HepG2 (cell line): Measurements from ENCODE around the gene SRXN1. TPM values are rescaled to one million over a fixed set of nuclear protein-coding genes. Genes with fewer than 3 reads are reported as not detected.
A peak's percentile ranks its signal among the peaks of the same experiment; 100 is the strongest.

Experiments used
- ATAC-seq: fragments of 200-7000 bp; cut with Tn5 transposase; 3 replicates; pipeline ENCODE4 v1.9.1; 2020; ENCODE audit warnings: mild to moderate bottlenecking, moderate library complexity
- BruUV-seq: library from RNA; stranded (reverse); fragments of 400-500 nt; replicated peaks from 2 replicates; lab custom pipeline; 2021; lab: Mats Ljungman, UMichigan
- CTCF ChIA-PET: fragments of 300-600 bp; formaldehyde crosslinking; extraction: SDS; loops from one replicate; lab custom pipeline; 2021; ENCODE audit warnings: low total read pairs, inconsistent platforms, low intra/inter-chr PET ratio; lab: Yijun Ruan, JAX
- POLR2A ChIA-PET: fragments of 350-600 bp; sonication (Branson Sonifier 250); formaldehyde crosslinking; loops from one replicate; lab custom pipeline; 2020; ENCODE audit warnings: antibody characterized with exemption, inconsistent platforms; lab: Yijun Ruan, JAX
- DNase-seq: peaks from one replicate; pipeline ENCODE4 v3.0.0-alpha.2; 2015; ENCODE audit warnings: low spot score
- FAIRE-seq: peaks from 3 replicates; lab custom pipeline; 2011; peaks lifted over from hg19 to GRCh38; lab: Jason Lieb, UNC
- H2AFZ ChIP-seq: one replicate; pipeline ENCODE4 v1.6.1; 2011; ENCODE audit warnings: low read length, inconsistent platforms
- H3K27ac ChIP-seq: fragments of 300-600 bp; 3 replicates; pipeline ENCODE4 v1.8.0; 2011; ENCODE audit warnings: mixed run types, mild to moderate bottlenecking, mixed read lengths, low read length, inconsistent platforms; ENCODE audit not compliant: insufficient read depth; ENCODE audit errors: extremely low read length
- H3K27me3 ChIP-seq, 2 experiments: fragments of 200-600 bp in 1 of 2; 2 replicates in 1 of 2; 3 replicates in 1 of 2; pipeline versions ENCODE4 v1.6.0 to v1.8.0; 2011; ENCODE audit warnings: low read length in 2 of 2, mild to moderate bottlenecking in 2 of 2, moderate library complexity in 2 of 2, inconsistent platforms in 1 of 2; ENCODE audit not compliant: insufficient read depth in 2 of 2, control insufficient read depth in 1 of 2
- H3K36me3 ChIP-seq, 2 experiments: fragments of 200-600 bp in 1 of 2; replicated peaks in 1 of 2; 2 replicates in 1 of 2; 3 replicates in 1 of 2; pipeline versions ENCODE4 v1.5.1 to v1.8.0; 2011; ENCODE audit warnings: low read length in 2 of 2, inconsistent platforms in 1 of 2; ENCODE audit not compliant: insufficient read depth in 2 of 2, control insufficient read depth in 1 of 2
- H3K4me1 ChIP-seq: 2 replicates; pipeline ENCODE4 v1.5.1; 2012; ENCODE audit warnings: low read length, inconsistent platforms; ENCODE audit not compliant: insufficient read depth
- H3K4me2 ChIP-seq: 2 replicates; pipeline ENCODE4 v1.6.0; 2011; ENCODE audit warnings: low read depth, low read length, inconsistent platforms
- H3K4me3 ChIP-seq, 3 experiments: fragments of 200-600 bp in 1 of 3; sonication (generic), shearing (Covaris generic) in 1 of 3; replicated peaks in 1 of 3; 2 replicates each; pipeline ENCODE4 v1.5.1; 2011 to 2016; ENCODE audit warnings: low read length in 3 of 3, inconsistent platforms in 2 of 3, low read depth in 2 of 3, mild to moderate bottlenecking in 2 of 3, control low read depth in 1 of 3, mixed read lengths in 1 of 3; ENCODE audit not compliant: insufficient read depth in 1 of 3
- H3K79me2 ChIP-seq: one replicate; pipeline ENCODE4 v1.6.1; 2011; ENCODE audit warnings: low read length, inconsistent platforms; ENCODE audit not compliant: insufficient read depth
- H3K9ac ChIP-seq: 2 replicates; pipeline ENCODE4 v1.6.0; 2011; ENCODE audit warnings: mild to moderate bottlenecking, low read depth, low read length, inconsistent platforms; ENCODE audit not compliant: insufficient read depth
- H3K9me3 ChIP-seq: 2 replicates; pipeline ENCODE4 v1.5.1; 2012; ENCODE audit warnings: mild to moderate bottlenecking, low read length
- H4K20me1 ChIP-seq: 2 replicates; pipeline ENCODE4 v1.6.0; 2011; ENCODE audit warnings: inconsistent platforms, mild to moderate bottlenecking, low read length, moderate library complexity; ENCODE audit not compliant: insufficient read depth
- BHLHE40 ChIP-seq: IDR thresholded peaks from 2 replicates; pipeline ENCODE4 v1.6.1; 2011; ENCODE audit warnings: low read length, improper control_type of control experiment
- RBFOX2 ChIP-seq: fragments of 200-400 bp; formaldehyde crosslinking; IDR thresholded peaks from 2 replicates; pipeline ENCODE4 v1.6.1; 2017; ENCODE audit warnings: low read depth, mild to moderate bottlenecking, low read length
- YEATS4 ChIP-seq: sonication (generic); formaldehyde crosslinking; IDR thresholded peaks from 2 replicates; pipeline ENCODE4 v1.4.0; 2020; ENCODE audit warnings: missing genetic modification reagents, borderline replicate concordance
- ZC3H4 ChIP-seq: sonication (generic); formaldehyde crosslinking; IDR thresholded peaks from 2 replicates; pipeline ENCODE4 v1.4.0; 2020; ENCODE audit warnings: missing genetic modification reagents, borderline replicate concordance
- WGBS: methylation state at CpG from one replicate; pipeline ENCODE4 v1.1.6; 2017; ENCODE audit warnings: low lambda C conversion rate; 5-methylcytosine and 5-hydroxymethylcytosine counted together
- in situ Hi-C: cut with HindIII; loops from 2 replicates; pipeline ENCODE4 v1.10.0; 2017; ENCODE audit warnings: low pct_unique_long_range_greater_than_20kb; ENCODE audit not compliant: extremely low pct_ligation_motif_present
- intact Hi-C: fragments of 100-400 bp; cut with micrococcal nuclease; formaldehyde crosslinking; loops from one replicate; pipeline ENCODE4 v1.10.0; 2022; ENCODE audit not compliant: unreplicated experiment
- polyA plus RNA-seq, 8 experiments: library from polyadenylated mRNA; depleted of rRNA in 3 of 8; stranded (reverse) in 7 of 8; unstranded in 1 of 8; fragments of >200 nt; fragmentation: Illumina TruSeq in 4 of 8; extraction: Trizol in 4 of 8; gene quantifications; 2 replicates each; pipeline versions ENCODE4 v1.2.1 to v1.2.3, GENCODE V29; 2011 to 2016; ENCODE audit warnings: low read depth in 4 of 8, missing spikeins in 1 of 8, mixed read lengths in 1 of 8; ENCODE audit not compliant: insufficient read depth in 1 of 8
- total RNA-seq, 5 experiments: library from RNA; depleted of rRNA; stranded (reverse); fragments of >200 nt; fragmentation: Illumina TruSeq; extraction: Trizol; gene quantifications; 2 replicates each; pipeline ENCODE4 v1.2.3, GENCODE V29; 2016; ENCODE audit warnings: low read depth in 1 of 5
- TF ChIP-seq, protein P1 (sequence below): sonication (generic); formaldehyde crosslinking; IDR thresholded peaks from 2 replicates; pipeline ENCODE4 v1.4.0; 2020; ENCODE audit warnings: low read depth, missing genetic modification reagents

Gene SRXN1
- total and polyA plus RNA-seq, 2 of the 13 experiments (the other 11 are each of a cell fraction or from before 2014, with no cell fraction given): 29.9 to 87.7 TPM

DNA sequence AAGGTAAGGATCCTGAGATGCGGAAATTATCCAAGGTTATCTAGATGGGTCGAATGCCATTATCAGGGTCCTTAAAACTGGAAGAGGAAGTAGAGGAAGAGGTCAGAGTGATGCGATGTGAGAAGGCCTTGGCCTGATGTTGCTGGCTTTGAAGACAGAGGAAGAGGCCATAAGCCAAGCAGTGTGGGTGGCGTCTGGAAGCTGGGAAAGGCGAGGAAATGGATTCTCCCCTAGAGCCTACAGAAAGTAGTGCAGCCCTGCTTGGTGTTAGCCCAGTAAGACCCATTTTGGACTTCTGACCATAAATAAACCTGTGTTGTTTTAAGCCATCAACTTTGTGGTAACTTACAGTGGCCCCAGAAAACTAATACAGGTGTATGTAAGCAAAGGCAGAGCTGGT, 2.0 kb downstream of the SRXN1 start:
- H3K36me3 ChIP-seq: peaks cover 11 to 34% of the 10 kb centered on the region in 2 experiments
- DNase-seq: no peak
- no peak overlapping the region for H3K4me3 ChIP-seq
- H2AFZ ChIP-seq: no peak overlapping the region
- ChIA-PET CTCF (no interaction called here), POLR2A (interaction anchor here (1.6 kb wide), 1 partner anchor 8 kb away, joined by 3 read pairs; no protein-coding TSS in a partner anchor)
- peaks cover 3% of the 10 kb centered on the region; the same call in 1 of the 2 replicates for H4K20me1 ChIP-seq
- TF ChIP-seq ZC3H4 (CRISPR knock-in tag) (0 out of 2 replicates have a peak, but pooled peaks have one; percentile 86), YEATS4 (CRISPR knock-in tag) (no peak), BHLHE40 (0 out of 2 replicates have a peak, but pooled peaks have one; percentile 8), RBFOX2 (0 out of 2 replicates have a peak, but pooled peaks have one; percentile 9)
- TF ChIP-seq, protein P1, sequence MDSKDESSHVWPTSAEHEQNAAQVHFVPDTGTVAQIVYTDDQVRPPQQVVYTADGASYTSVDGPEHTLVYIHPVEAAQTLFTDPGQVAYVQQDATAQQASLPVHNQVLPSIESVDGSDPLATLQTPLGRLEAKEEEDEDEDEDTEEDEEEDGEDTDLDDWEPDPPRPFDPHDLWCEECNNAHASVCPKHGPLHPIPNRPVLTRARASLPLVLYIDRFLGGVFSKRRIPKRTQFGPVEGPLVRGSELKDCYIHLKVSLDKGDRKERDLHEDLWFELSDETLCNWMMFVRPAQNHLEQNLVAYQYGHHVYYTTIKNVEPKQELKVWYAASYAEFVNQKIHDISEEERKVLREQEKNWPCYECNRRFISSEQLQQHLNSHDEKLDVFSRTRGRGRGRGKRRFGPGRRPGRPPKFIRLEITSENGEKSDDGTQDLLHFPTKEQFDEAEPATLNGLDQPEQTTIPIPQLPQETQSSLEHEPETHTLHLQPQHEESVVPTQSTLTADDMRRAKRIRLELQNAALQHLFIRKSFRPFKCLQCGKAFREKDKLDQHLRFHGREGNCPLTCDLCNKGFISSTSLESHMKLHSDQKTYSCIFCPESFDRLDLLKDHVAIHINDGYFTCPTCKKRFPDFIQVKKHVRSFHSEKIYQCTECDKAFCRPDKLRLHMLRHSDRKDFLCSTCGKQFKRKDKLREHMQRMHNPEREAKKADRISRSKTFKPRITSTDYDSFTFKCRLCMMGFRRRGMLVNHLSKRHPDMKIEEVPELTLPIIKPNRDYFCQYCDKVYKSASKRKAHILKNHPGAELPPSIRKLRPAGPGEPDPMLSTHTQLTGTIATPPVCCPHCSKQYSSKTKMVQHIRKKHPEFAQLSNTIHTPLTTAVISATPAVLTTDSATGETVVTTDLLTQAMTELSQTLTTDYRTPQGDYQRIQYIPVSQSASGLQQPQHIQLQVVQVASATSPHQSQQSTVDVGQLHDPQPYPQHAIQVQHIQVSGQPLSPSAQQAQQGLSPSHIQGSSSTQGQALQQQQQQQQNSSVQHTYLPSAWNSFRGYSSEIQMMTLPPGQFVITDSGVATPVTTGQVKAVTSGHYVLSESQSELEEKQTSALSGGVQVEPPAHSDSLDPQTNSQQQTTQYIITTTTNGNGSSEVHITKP (CRISPR knock-in tag): peak; percentile 87
- TF ChIP-seq, all 625 proteins: peak for 4
- no peak overlapping the region; the same call in 1 of the 2 replicates for H3K4me2 ChIP-seq
- no peak overlapping the region for H3K9ac ChIP-seq
- H3K27me3 ChIP-seq: peaks cover 0 to 9% of the 10 kb centered on the region in 2 experiments; a peak in 2 of 5 replicates
- no TSS peak for BruUV-seq
- intact Hi-C loops: no loop called here
- no peak overlapping the region for H3K27ac ChIP-seq
- ATAC-seq (no peak), FAIRE-seq (no peak)
- in situ Hi-C loops: no loop called here
- WGBS: 92% methylated on average over 5 of the region's 5 CpGs
- peaks cover 53% of the 10 kb centered on the region for H3K4me1 ChIP-seq
- H3K9me3 ChIP-seq: no peaks in the 10 kb centered on the region
- peaks cover 13% of the 10 kb centered on the region for H3K79me2 ChIP-seq
